Endothelial cell of umbilical vein (primary cell): ENCODE measurements around the gene SEMA5A. TPM values are rescaled to one million over a fixed set of nuclear protein-coding genes. Genes with fewer than 3 reads are reported as not detected.

Experiments
- BruUV-seq: library from RNA; stranded (reverse); fragments of 400-500 nt; replicated peaks from 2 replicates; lab custom pipeline; 2021; lab: Mats Ljungman, UMichigan
- CTCF ChIA-PET: fragments of 300-600, 350-600 bp; sonication (Branson Sonifier 250); formaldehyde crosslinking; loops from one replicate; lab custom pipeline; 2021; ENCODE audit warnings: antibody characterized with exemption, inconsistent platforms; lab: Charles Lee
- POLR2A ChIA-PET: fragments of 300-600, 350-600 bp; sonication (Branson Sonifier 250); formaldehyde crosslinking; loops from one replicate; lab custom pipeline; 2021; ENCODE audit warnings: antibody characterized with exemption, inconsistent platforms; lab: Charles Lee
- DNase-seq: peaks from one replicate; pipeline ENCODE4 v3.0.0-alpha.2; 2011; ENCODE audit warnings: low read depth, low spot score
- FAIRE-seq: peaks from 2 replicates; lab custom pipeline; 2011; peaks lifted over from hg19 to GRCh38; lab: Jason Lieb, UNC
- H2AFZ ChIP-seq: 2 replicates; pipeline ENCODE4 v1.6.0; 2012; ENCODE audit warnings: low read depth, low read length, control low read depth, inconsistent platforms
- H3K27ac ChIP-seq: 2 replicates; pipeline ENCODE4 v1.5.1; 2011; ENCODE audit warnings: low read depth, mild to moderate bottlenecking, control low read depth, low read length, moderate library complexity; ENCODE audit not compliant: insufficient read depth
- H3K27me3 ChIP-seq, 2 experiments: 2 replicates each; pipeline versions ENCODE4 v1.6.0 to v1.6.1; 2011; ENCODE audit warnings: low read length in 2 of 2, mixed read lengths in 1 of 2; ENCODE audit not compliant: control insufficient read depth in 2 of 2, insufficient read depth in 2 of 2
- H3K36me3 ChIP-seq, 2 experiments: 2 replicates in 1 of 2; 3 replicates in 1 of 2; pipeline ENCODE4 v1.5.1; 2011; ENCODE audit warnings: low read length in 2 of 2, mild to moderate bottlenecking in 1 of 2, moderate library complexity in 1 of 2; ENCODE audit not compliant: control insufficient read depth in 2 of 2, insufficient read depth in 2 of 2; ENCODE audit errors: extremely low read depth in 1 of 2
- H3K4me1 ChIP-seq: 3 replicates; pipeline ENCODE4 v1.5.1; 2011; ENCODE audit warnings: mild to moderate bottlenecking, low read length; ENCODE audit not compliant: control insufficient read depth, insufficient read depth; ENCODE audit errors: extremely low read depth
- H3K4me2 ChIP-seq: 2 replicates; pipeline ENCODE4 v1.6.1; 2011; ENCODE audit warnings: low read length, control low read depth, mixed read lengths; ENCODE audit not compliant: insufficient read depth
- H3K4me3 ChIP-seq, 3 experiments: fragments of 200-600 bp in 1 of 3; sonication (generic), shearing (Covaris generic) in 1 of 3; replicated peaks in 1 of 3; 2 replicates each; pipeline ENCODE4 v1.5.1; 2011 to 2016; ENCODE audit warnings: control low read depth in 3 of 3, low read length in 3 of 3, mild to moderate bottlenecking in 2 of 3, inconsistent platforms in 1 of 3, low read depth in 1 of 3, moderate library complexity in 1 of 3; ENCODE audit not compliant: insufficient read depth in 1 of 3
- H3K79me2 ChIP-seq: 2 replicates; pipeline ENCODE4 v1.6.0; 2012; ENCODE audit warnings: low read length, inconsistent platforms; ENCODE audit not compliant: control insufficient read depth, insufficient read depth
- H3K9ac ChIP-seq: replicated peaks from 2 replicates; pipeline ENCODE3; 2011; ENCODE audit warnings: low read length, control low read depth; ENCODE audit not compliant: insufficient read depth; ENCODE audit errors: extremely low read depth
- H3K9me1 ChIP-seq: replicated peaks from 3 replicates; pipeline ENCODE4 v1.6.0; 2011; ENCODE audit warnings: mild to moderate bottlenecking, low read length; ENCODE audit not compliant: control insufficient read depth, insufficient read depth; ENCODE audit errors: extremely low read depth
- H3K9me3 ChIP-seq: replicated peaks from 2 replicates; pipeline ENCODE4 v1.5.1; 2012; ENCODE audit warnings: low read length, inconsistent platforms; ENCODE audit not compliant: control insufficient read depth, insufficient read depth
- H4K20me1 ChIP-seq: replicated peaks from 2 replicates; pipeline ENCODE3; 2011; ENCODE audit warnings: mild to moderate bottlenecking, low read length; ENCODE audit not compliant: control insufficient read depth, insufficient read depth; ENCODE audit errors: extremely low read depth
- EZH2 ChIP-seq: IDR thresholded peaks from 2 replicates; pipeline ENCODE4 v1.6.1; 2012; ENCODE audit warnings: borderline replicate concordance, low read depth, mild to moderate bottlenecking, moderate library complexity, low read length, inconsistent platforms; ENCODE audit not compliant: severe bottlenecking
- FOS ChIP-seq: IDR thresholded peaks from 2 replicates; pipeline ENCODE4 v1.6.1; 2011; ENCODE audit warnings: mild to moderate bottlenecking, low read length, moderate library complexity, borderline replicate concordance; ENCODE audit not compliant: insufficient read depth
- GATA2 ChIP-seq: IDR thresholded peaks from 2 replicates; pipeline ENCODE4 v1.7.0; 2011; ENCODE audit warnings: low read depth, mild to moderate bottlenecking, moderate library complexity, mixed read lengths, low read length; ENCODE audit not compliant: insufficient read length, insufficient read depth
- JUN ChIP-seq: IDR thresholded peaks from 2 replicates; pipeline ENCODE4 v1.6.1; 2011; ENCODE audit warnings: borderline replicate concordance, low read depth; ENCODE audit not compliant: insufficient read length, insufficient read depth
- MAX ChIP-seq: IDR thresholded peaks from 2 replicates; pipeline ENCODE4 v1.6.1; 2011; ENCODE audit not compliant: insufficient read depth, insufficient read length
- MYC ChIP-seq: IDR thresholded peaks from one replicate; pipeline ENCODE4 v1.6.1; 2011; ENCODE audit warnings: mild to moderate bottlenecking, low read depth, low read length
- POLR2A ChIP-seq: IDR thresholded peaks from 2 replicates; pipeline ENCODE4 v1.6.1; 2012; ENCODE audit warnings: low read depth, mild to moderate bottlenecking, control low read depth, low read length
- POLR2AphosphoS5 ChIP-seq: IDR thresholded peaks from 2 replicates; pipeline ENCODE4 v1.6.1; 2012; ENCODE audit warnings: low read depth, mild to moderate bottlenecking, control low read depth, low read length, moderate library complexity; ENCODE audit not compliant: insufficient read depth
- dilution Hi-C: fragments of 300-500 bp; cut with MboI; formaldehyde crosslinking; loops from one replicate; pipeline ENCODE4 v1.15.0; 2019; ENCODE audit warnings: low sequenced_read_pairs; ENCODE audit not compliant: extremely low pct_ligation_motif_present
- intact Hi-C: fragments of 100-400 bp; cut with micrococcal nuclease; formaldehyde crosslinking; loops from one replicate; pipeline ENCODE4 v1.10.0; 2022
- polyA plus RNA-seq, 4 experiments: library from polyadenylated mRNA; depleted of rRNA in 3 of 4; stranded (reverse) in 3 of 4; unstranded in 1 of 4; fragments of >200 nt; gene quantifications; 2 replicates each; pipeline versions ENCODE4 v1.2.1 to v1.2.3, GENCODE V29; 2011 to 2012; ENCODE audit warnings: missing spikeins in 1 of 4
- total RNA-seq: library from RNA; stranded (reverse); gene quantifications from 2 replicates; pipeline ENCODE4 v1.2.3, GENCODE V29; 2021
- TF ChIP-seq, protein P1 (sequence below), 2 donors: IDR thresholded peaks; 1 replicate in 1 of 2; 2 replicates in 1 of 2; pipeline ENCODE4 v1.5.1; 2011; ENCODE audit warnings: low read length in 2 of 2, mild to moderate bottlenecking in 2 of 2, moderate library complexity in 2 of 2, control low read depth in 1 of 2, inconsistent platforms in 1 of 2, low read depth in 1 of 2; ENCODE audit not compliant: insufficient read depth in 1 of 2; ENCODE audit errors: extremely low read depth in 1 of 2

SEMA5A gene
- total and polyA plus RNA-seq, 2 donors (not counting 3 experiments of a cell fraction or from before 2014, with no cell fraction given), result 0.04 to 0.06 TPM

GRCh38 chr5:9490494-9491097 lies 55.3 kb downstream of the SEMA5A start:
- H3K27me3 ChIP-seq, result no peaks in the 10 kb centered on the region
- TF ChIP-seq POLR2AphosphoS5 (no peak), EZH2 (no peak), JUN (no peak), FOS (no peak), MYC (no peak), POLR2A (no peak), MAX (no peak), GATA2 (no peak)
- TF ChIP-seq, protein P1, sequence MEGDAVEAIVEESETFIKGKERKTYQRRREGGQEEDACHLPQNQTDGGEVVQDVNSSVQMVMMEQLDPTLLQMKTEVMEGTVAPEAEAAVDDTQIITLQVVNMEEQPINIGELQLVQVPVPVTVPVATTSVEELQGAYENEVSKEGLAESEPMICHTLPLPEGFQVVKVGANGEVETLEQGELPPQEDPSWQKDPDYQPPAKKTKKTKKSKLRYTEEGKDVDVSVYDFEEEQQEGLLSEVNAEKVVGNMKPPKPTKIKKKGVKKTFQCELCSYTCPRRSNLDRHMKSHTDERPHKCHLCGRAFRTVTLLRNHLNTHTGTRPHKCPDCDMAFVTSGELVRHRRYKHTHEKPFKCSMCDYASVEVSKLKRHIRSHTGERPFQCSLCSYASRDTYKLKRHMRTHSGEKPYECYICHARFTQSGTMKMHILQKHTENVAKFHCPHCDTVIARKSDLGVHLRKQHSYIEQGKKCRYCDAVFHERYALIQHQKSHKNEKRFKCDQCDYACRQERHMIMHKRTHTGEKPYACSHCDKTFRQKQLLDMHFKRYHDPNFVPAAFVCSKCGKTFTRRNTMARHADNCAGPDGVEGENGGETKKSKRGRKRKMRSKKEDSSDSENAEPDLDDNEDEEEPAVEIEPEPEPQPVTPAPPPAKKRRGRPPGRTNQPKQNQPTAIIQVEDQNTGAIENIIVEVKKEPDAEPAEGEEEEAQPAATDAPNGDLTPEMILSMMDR (IDR thresholded peaks at IDR 0.05; ENCODE audit: extremely low read depth in 1 of 2, insufficient read depth in 1 of 2, low read depth in 1 of 2, low read length in 2 of 2), result no peak
- H3K4me2 ChIP-seq, result no peak overlapping the region
- intact Hi-C loops, result no loop called here
- CTCF ChIA-PET, result no interaction called here
- H3K4me1 ChIP-seq, result no peaks in the 10 kb centered on the region
- H3K9me1 ChIP-seq, result no peaks in the 10 kb centered on the region
- no peaks in the 10 kb centered on the region for H3K9me3 ChIP-seq
- H2AFZ ChIP-seq, result no peak overlapping the region
- no peak overlapping the region for H3K27ac ChIP-seq
- DNase-seq (no peak), FAIRE-seq (no peak)
- dilution Hi-C loops, result no loop called here
- H3K4me3 ChIP-seq, result no peak overlapping the region
- no TSS peak for BruUV-seq
- H3K79me2 ChIP-seq, result no peaks in the 10 kb centered on the region
- no peaks in the 10 kb centered on the region for H4K20me1 ChIP-seq
- H3K36me3 ChIP-seq, result no peaks in the 10 kb centered on the region
- POLR2A ChIA-PET, result no interaction called here
- H3K9ac ChIP-seq, result no peak overlapping the region
